GM18861 (cell line): ENCODE results near the gene PLEKHF1.
"Not testable (repeated sequence)": the region's sequence is repeated elsewhere in the genome, so short reads cannot be mapped to it uniquely, and the experiment has no call there.

Experiments
- ATAC-seq: cut with Tn5 transposase; IDR thresholded peaks from one replicate; pipeline ENCODE4 v1.9.1; 2021; ENCODE audit not compliant: unreplicated experiment

PLEKHF1 gene

GRCh38 chr19:29697523-29698261 lies 32.4 kb downstream of the PLEKHF1 start:
- no peak for ATAC-seq

GRCh38 chr19:29699861-29700260 lies 34.6 kb downstream of the PLEKHF1 start:
- no peak for ATAC-seq

DNA sequence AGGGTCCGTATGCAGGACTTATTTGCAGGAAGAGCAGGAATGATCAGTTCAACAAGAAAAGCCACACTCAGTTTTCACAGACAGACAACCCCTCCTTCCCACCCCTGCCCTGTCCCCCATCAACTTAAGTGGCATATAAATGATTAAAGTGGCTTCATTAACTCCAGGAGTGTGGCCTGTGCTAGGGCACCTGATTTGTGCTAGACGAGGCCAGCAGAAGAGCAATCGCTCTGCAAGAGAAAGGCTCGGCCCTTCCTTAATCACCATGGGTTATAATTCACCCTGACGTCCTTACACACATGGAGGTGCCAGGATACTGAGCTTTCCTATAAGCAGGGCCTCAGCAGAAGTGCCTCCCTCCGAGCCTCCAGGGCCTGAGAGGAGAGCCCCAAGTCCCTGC lies 35.2 kb downstream of the PLEKHF1 start:
- ATAC-seq: no peak

- ATAC-seq: no peak
Observed at GRCh38 chr19:29702161-29702962, 37.1 kb downstream of the PLEKHF1 start.

GRCh38 chr19:29702963-29703320 lies 37.7 kb downstream of the PLEKHF1 start:
- no peak for ATAC-seq

GRCh38 chr19:29704562-29705558 lies 39.6 kb downstream of the PLEKHF1 start:
- no peak for ATAC-seq

- no peak for ATAC-seq
Observed at GRCh38 chr19:29705706-29706105, 40.4 kb downstream of the PLEKHF1 start.

DNA sequence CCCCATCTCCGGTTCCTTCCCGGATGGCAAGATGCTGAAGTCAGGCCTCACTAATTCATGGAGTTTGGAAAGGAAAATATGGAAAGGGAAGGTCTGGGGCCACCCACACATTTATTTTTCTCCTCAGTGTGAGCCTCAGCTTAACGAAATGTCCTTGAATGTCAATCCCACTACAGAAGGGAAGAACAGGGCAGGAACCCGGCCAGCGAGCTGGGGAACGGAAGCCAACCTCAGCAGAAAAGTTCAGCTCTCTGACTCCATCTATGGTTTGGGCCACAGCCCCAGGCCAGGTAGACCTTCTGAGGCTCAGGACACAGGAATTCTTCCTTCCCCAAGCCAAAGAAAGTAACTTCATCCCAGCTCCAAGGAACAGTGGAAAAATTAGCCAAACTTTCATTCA lies 41.4 kb downstream of the PLEKHF1 start:
- no peak for ATAC-seq

GRCh38 chr19:29708554-29709439 lies 43.5 kb downstream of the PLEKHF1 start:
- ATAC-seq: no peak

GRCh38 chr19:29709440-29709798 lies 44.2 kb downstream of the PLEKHF1 start:
- not testable (repeated sequence) for ATAC-seq

GRCh38 chr19:29711584-29712132 lies 46.4 kb downstream of the PLEKHF1 start:
- ATAC-seq: no peak

DNA sequence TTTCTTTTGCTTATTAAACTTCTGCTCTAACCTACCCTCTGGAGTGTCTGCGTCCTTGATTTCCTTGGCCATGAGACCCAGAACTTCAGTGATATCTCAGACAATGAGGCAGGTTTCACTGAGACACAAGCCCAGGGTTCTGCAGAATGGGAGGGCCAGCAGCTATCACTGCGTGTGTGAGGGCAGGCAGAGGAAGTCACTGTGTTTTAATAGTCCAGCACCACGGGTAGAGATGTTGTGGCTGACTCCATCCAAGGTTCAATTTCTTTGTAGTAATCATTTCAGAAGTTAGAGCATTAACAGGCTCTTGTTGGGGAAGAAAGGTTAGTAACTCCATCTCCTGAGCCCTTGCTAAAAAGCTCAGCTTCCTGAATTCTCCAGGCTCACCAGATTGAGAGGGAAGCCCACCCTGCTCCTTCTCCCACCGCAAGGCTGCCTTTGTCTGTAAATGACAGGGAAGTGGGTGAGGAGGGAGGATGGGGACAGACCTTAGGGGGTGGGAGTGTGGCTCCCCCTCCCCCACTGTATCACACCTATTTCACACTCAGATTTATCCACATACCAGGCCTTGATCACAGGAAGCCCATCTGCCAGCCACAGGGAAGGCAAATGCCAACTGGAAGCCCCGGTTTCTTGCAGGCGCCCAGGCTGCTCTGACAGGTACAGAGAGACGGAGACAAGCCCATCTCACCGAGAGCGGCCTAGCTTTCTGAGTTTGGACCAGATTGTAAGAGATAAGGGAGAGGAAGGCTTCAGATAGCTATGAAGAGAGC lies 47.7 kb downstream of the PLEKHF1 start:
- no peak for ATAC-seq

DNA sequence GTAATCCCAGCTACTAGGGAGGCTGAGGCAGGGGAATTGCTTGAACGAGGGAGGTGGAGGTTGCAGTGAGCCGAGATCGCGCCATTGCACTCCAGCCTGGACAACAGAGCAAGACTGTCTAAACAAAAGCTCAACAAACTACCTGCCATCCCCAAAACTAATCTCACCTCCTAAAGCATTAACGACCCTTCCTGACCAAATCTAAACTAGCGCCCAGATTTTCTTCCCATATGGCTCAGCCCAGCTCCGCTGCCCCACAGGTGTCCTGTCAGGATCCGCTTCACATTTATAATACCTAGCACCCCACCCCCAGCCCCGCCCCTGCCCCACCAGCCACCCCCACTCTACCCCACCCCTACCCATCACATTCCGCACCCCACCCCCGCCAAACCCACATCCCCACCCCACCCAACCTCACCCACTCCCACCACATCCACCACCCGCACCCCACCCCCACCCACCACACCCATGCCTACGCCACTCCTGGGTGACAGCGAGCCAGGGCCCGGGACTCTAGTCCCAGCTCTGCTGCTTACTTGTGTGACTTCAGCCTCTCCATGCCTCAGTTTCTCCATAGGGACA lies 49.2 kb downstream of the PLEKHF1 start:
- ATAC-seq: peak; percentile 18

- peak; percentile 54 for ATAC-seq
Observed at GRCh38 chr19:29714953-29715700, 49.9 kb downstream of the PLEKHF1 start, which contains the start of gene C19orf12. Gene C19orf12, minus strand, starts transcription at chr19:29715261. Its CDS starts 6,848 bp downstream, at chr19:29708413.

GRCh38 chr19:29715701-29716581 lies 50.7 kb downstream of the PLEKHF1 start:
- ATAC-seq: no peak

DNA sequence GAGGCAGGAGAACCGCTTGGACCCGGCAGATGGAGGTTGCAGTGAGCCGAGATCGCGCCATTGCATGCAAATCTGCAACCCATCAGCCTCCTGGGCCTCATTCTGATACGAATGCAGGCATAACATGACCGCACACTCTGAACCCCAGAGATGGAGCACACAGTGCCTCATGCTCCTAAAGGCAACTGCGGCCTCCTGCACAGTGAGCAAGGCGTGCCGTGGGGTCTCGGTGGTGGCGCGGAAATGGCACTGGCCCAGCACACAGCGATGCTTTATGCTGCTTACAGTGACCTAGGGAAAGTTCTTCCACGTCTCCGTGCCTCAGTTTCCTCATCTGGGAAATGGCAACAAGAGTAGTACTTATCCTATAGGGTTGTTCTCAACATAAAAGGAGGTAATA lies 51.8 kb downstream of the PLEKHF1 start:
- ATAC-seq: no peak

- ATAC-seq: no peak
Observed at GRCh38 chr19:29724102-29724641, 58.9 kb downstream of the PLEKHF1 start.
